Thymus (tissue), 11 donors: ENCODE data around the gene TTC31. TPM values are rescaled to one million over a fixed set of nuclear protein-coding genes. Genes with fewer than 3 reads are reported as not detected.

ENCODE experiments used
- DNase-seq, 9 donors: peaks; one replicate each; pipeline ENCODE4 v3.0.0-alpha.2; 2013; ENCODE audit warnings: low spot score in 9 of 9, low read depth in 6 of 9, missing footprints in 1 of 9
- H3K27ac ChIP-seq, 2 donors: one replicate each; pipeline ENCODE4 v1.5.1; 2013; ENCODE audit warnings: control low read depth in 1 of 2, low read depth in 1 of 2, low read length in 1 of 2, mild to moderate bottlenecking in 1 of 2, moderate library complexity in 1 of 2
- H3K27me3 ChIP-seq, 2 donors: one replicate each; pipeline ENCODE4 v1.5.1; 2013; ENCODE audit warnings: low read length in 1 of 2; ENCODE audit not compliant: control insufficient read depth in 2 of 2, insufficient read depth in 1 of 2
- H3K36me3 ChIP-seq, 2 donors: one replicate each; pipeline ENCODE4 v1.5.1; 2013; ENCODE audit warnings: low read length in 1 of 2, mild to moderate bottlenecking in 1 of 2, moderate library complexity in 1 of 2; ENCODE audit not compliant: control insufficient read depth in 2 of 2, insufficient read depth in 2 of 2
- H3K4me1 ChIP-seq, 2 donors: one replicate each; pipeline ENCODE4 v1.5.1; 2013; ENCODE audit warnings: low read length in 2 of 2; ENCODE audit not compliant: control insufficient read depth in 2 of 2, insufficient read depth in 2 of 2
- H3K4me3 ChIP-seq, 2 donors: one replicate each; pipeline ENCODE4 v1.5.1; 2013; ENCODE audit warnings: low read length in 2 of 2, control low read depth in 1 of 2, mild to moderate bottlenecking in 1 of 2
- H3K9me3 ChIP-seq, 2 donors: one replicate each; pipeline ENCODE4 v1.5.1; 2013; ENCODE audit warnings: low read length in 1 of 2, mild to moderate bottlenecking in 1 of 2; ENCODE audit not compliant: control insufficient read depth in 2 of 2, insufficient read depth in 1 of 2
- WGBS: extraction: QIAGEN DNeasy Blood & Tissue Kit; methylation state at CpG from one replicate; pipeline ENCODE4 v1.1.7; 2013; 5-methylcytosine and 5-hydroxymethylcytosine counted together
- polyA plus RNA-seq: library from polyadenylated mRNA; stranded (reverse); fragments of 200-250 nt; gene quantifications from one replicate; pipeline ENCODE4 v1.2.3, GENCODE V29; 2013
- total RNA-seq: library from RNA; stranded (reverse); fragments of 120-200 nt; gene quantifications from one replicate; pipeline ENCODE4 v1.2.4, GENCODE V29; 2013
- donor health status: healthy.

Gene TTC31
- total and polyA plus RNA-seq, 2 donors, result 10.3 to 23.5 TPM

GRCh38 chr2:74491648-74492544 lies 9.0 kb downstream of the TTC31 start:
- peaks cover 42 to 50% of the 10 kb centered on the region in 2 donors for H3K36me3 ChIP-seq
- H3K4me1 ChIP-seq, result no peaks in the 10 kb centered on the region
- WGBS, result 96% methylated on average over 12 of the region's 12 CpGs
- no peak overlapping the region for H3K4me3 ChIP-seq
- no peaks in the 10 kb centered on the region for H3K9me3 ChIP-seq
- H3K27ac ChIP-seq, result no peak overlapping the region
- DNase-seq, result no peak
- H3K27me3 ChIP-seq, result peaks cover 9 to 12% of the 10 kb centered on the region in 2 donors

GRCh38 chr2:74493546-74493945 lies 10.7 kb downstream of the TTC31 start:
- WGBS, result 93% methylated on average over 3 of the region's 3 CpGs
- H3K4me3 ChIP-seq, result no peak overlapping the region
- peaks cover 25 to 28% of the 10 kb centered on the region in 2 donors for H3K27me3 ChIP-seq
- peaks cover 42 to 46% of the 10 kb centered on the region in 2 donors for H3K36me3 ChIP-seq
- peaks cover 10 to 13% of the 10 kb centered on the region in 2 donors for H3K4me1 ChIP-seq
- no peak for DNase-seq
- no peak overlapping the region for H3K27ac ChIP-seq
- H3K9me3 ChIP-seq, result peaks cover 0 to 5% of the 10 kb centered on the region in 2 donors

GRCh38 chr2:74495440-74495839 lies 12.6 kb downstream of the TTC31 start:
- Histone ChIP-seq H3K27ac (no peak overlapping the region), H3K27me3 (peaks cover 44 to 47% of the 10 kb centered on the region in 2 donors), H3K4me1 (peaks cover 12 to 28% of the 10 kb centered on the region in 2 donors), H3K4me3 (no peak overlapping the region), H3K36me3 (peaks cover 33 to 38% of the 10 kb centered on the region in 2 donors), H3K9me3 (peaks cover 0 to 12% of the 10 kb centered on the region in 2 donors)
- no peak for DNase-seq
- WGBS, result 96% methylated on average over 1 of the region's 1 CpG

GRCh38 chr2:74496997-74497776 lies 14.3 kb downstream of the TTC31 start:
- Histone ChIP-seq H3K4me1 (peaks cover 12 to 31% of the 10 kb centered on the region in 2 donors), H3K4me3 (peak overlapping the region in 1 of 2 donors; percentile 19), H3K27ac (no peak overlapping the region), H3K9me3 (peaks cover 0 to 12% of the 10 kb centered on the region in 2 donors), H3K36me3 (peaks cover 16 to 20% of the 10 kb centered on the region in 2 donors), H3K27me3 (peaks cover 61 to 65% of the 10 kb centered on the region in 2 donors)
- no peak for DNase-seq
- WGBS, result 66% methylated on average over 19 of the region's 19 CpGs

- 5% methylated on average over 61 of the region's 61 CpGs for WGBS
- H3K36me3 ChIP-seq, result peaks cover 8 to 13% of the 10 kb centered on the region in 2 donors
- peaks cover 69 to 72% of the 10 kb centered on the region in 2 donors for H3K27me3 ChIP-seq
- H3K4me3 ChIP-seq, result peak overlapping the region; percentile 19 to 29
- peaks cover 15 to 39% of the 10 kb centered on the region in 2 donors for H3K4me1 ChIP-seq
- no peak overlapping the region for H3K27ac ChIP-seq
- H3K9me3 ChIP-seq, result peaks cover 0 to 12% of the 10 kb centered on the region in 2 donors
- no peak for DNase-seq
These were observed 15.1 kb downstream of the TTC31 start for GRCh38 chr2:74497777-74498499.

- Histone ChIP-seq H3K4me3 (peak overlapping the region in 1 of 2 donors; percentile 29), H3K27ac (no peak overlapping the region), H3K36me3 (peaks cover 1 to 7% of the 10 kb centered on the region in 2 donors), H3K27me3 (peaks cover 76 to 80% of the 10 kb centered on the region in 2 donors), H3K9me3 (peaks cover 0 to 12% of the 10 kb centered on the region in 2 donors), H3K4me1 (peaks cover 20 to 46% of the 10 kb centered on the region in 2 donors)
- peak in 1 of 9 donors; percentile 27 for DNase-seq
- WGBS, result 2% methylated on average over 41 of the region's 41 CpGs
These were observed 15.8 kb downstream of the TTC31 start for GRCh38 chr2:74498500-74499266.

- H3K4me1 ChIP-seq, result peaks cover 20 to 48% of the 10 kb centered on the region in 2 donors
- DNase-seq, result no peak
These were observed 16.5 kb downstream of the TTC31 start, which contains the start of gene LBX2 for GRCh38 chr2:74499267-74499939. TSS of gene LBX2 (minus strand) at chr2:74499603. CDS start at chr2:74499537, 66 bp downstream.

More at GRCh38 chr2:74499267-74499939, 16.5 kb downstream of the TTC31 start, which contains the start of gene LBX2:
- WGBS, result 4% methylated on average over 65 of the region's 65 CpGs
- peaks cover 0 to 12% of the 10 kb centered on the region in 2 donors for H3K9me3 ChIP-seq
- H3K27me3 ChIP-seq, result peaks cover 83 to 87% of the 10 kb centered on the region in 2 donors
- no peaks in the 10 kb centered on the region for H3K36me3 ChIP-seq
- H3K27ac ChIP-seq, result no peak within 1 kb of the TSS
- peak within 1 kb of the TSS in 1 of 2 donors; percentile 29 for H3K4me3 ChIP-seq
